Dendritic cell treated with granulocyte-macrophage colony-stimulating factor and Interleukin-4, amounts not matched to agents 40 ng/mL and 50 ng/mL, for 4 days (primary cell): ENCODE data around the gene LRRC25.
A peak's percentile ranks its signal among the peaks of the same experiment; 100 is the strongest.

Experiments
- H3K27ac Mint-ChIP-seq: one replicate; pipeline ENCODE4 v1.8.0; 2022; ENCODE audit warnings: mild to moderate bottlenecking, mixed read lengths
- H3K27me3 Mint-ChIP-seq: one replicate; pipeline ENCODE4 v1.8.0; 2022; ENCODE audit warnings: mild to moderate bottlenecking, mixed read lengths
- H3K36me3 Mint-ChIP-seq: one replicate; pipeline ENCODE4 v1.8.0; 2022; ENCODE audit warnings: low read depth, mixed read lengths
- H3K4me1 Mint-ChIP-seq: one replicate; pipeline ENCODE4 v1.8.0; 2022; ENCODE audit warnings: low read depth, mixed read lengths
- H3K4me3 Mint-ChIP-seq: one replicate; pipeline ENCODE4 v1.8.0; 2022; ENCODE audit warnings: mild to moderate bottlenecking, moderate library complexity, mixed read lengths
- H3K9me3 Mint-ChIP-seq: one replicate; pipeline ENCODE4 v1.8.0; 2022; ENCODE audit warnings: mixed read lengths
- intact Hi-C: fragments of 100-400 bp; cut with micrococcal nuclease; formaldehyde crosslinking; loops from one replicate; pipeline ENCODE4 v1.15.0; 2022

LRRC25 gene

DNA sequence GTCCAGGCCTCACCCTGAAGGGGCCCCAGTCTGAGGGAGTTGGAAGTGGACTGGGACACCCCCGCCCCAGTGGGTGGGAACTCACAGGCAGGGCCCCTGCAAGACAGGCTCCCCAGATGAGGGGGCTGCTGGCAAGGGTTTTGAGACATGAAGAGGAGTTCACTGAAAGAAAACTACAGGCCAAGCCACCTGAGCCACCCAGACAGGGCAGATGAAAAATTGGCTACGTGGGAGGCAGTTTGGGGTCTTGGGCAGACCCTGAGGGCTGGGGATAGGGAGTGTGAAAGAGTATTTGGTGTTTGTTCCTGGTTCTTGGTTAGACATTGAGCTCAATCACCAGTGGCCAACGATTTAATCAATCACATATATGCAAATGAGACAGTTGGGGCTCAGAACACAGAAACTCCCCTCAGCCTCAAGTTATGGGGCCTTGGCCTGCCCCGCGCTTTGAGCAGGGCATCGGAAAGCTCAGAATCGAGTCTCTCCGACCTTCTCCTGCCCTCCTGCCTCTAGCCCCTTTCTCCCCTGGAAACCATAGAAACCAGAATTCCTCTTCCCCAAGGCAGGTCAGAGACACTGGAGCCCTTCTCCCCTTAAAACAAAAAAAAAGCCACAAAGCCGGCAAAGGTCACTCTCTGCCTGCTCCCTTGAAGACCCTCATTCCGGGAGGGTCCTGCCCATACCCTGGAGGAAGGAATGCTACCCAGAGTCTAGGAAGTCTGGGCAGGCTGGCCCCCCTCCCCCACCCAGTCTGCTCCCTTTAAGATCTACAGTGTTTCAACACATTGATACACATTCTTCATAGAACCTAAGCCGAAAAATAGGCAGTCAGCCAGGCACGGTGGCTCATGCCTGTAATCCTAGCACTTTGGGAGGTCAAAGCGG is 41.8 kb upstream of the LRRC25 start:
- H3K27ac Mint-ChIP-seq: no peak overlapping the region
- no peak overlapping the region for H3K4me3 Mint-ChIP-seq
- peaks cover 8% of the 10 kb centered on the region for H3K9me3 Mint-ChIP-seq
- intact Hi-C loops: no loop called here
- peaks cover 77% of the 10 kb centered on the region for H3K4me1 Mint-ChIP-seq
- H3K36me3 Mint-ChIP-seq: peaks cover 65% of the 10 kb centered on the region
- H3K27me3 Mint-ChIP-seq: peaks cover 46% of the 10 kb centered on the region

- Mint-ChIP-seq H3K27me3 (peaks cover 49% of the 10 kb centered on the region), H3K27ac (peak overlapping the region; percentile 8), H3K9me3 (peaks cover 8% of the 10 kb centered on the region), H3K4me3 (peak overlapping the region; percentile 70), H3K4me1 (peaks cover 74% of the 10 kb centered on the region), H3K36me3 (peaks cover 62% of the 10 kb centered on the region)
- intact Hi-C loops: no loop called here
Observed at GRCh38 chr19:18438331-18439024, 41.1 kb upstream of the LRRC25 start.

- intact Hi-C loops: no loop called here
- Mint-ChIP-seq H3K4me3 (peak within 1 kb of the TSS; percentile 70), H3K27me3 (peaks cover 52% of the 10 kb centered on the region), H3K9me3 (peaks cover 7% of the 10 kb centered on the region), H3K27ac (peak within 1 kb of the TSS; percentile 66), H3K36me3 (peaks cover 57% of the 10 kb centered on the region), H3K4me1 (peaks cover 71% of the 10 kb centered on the region)
Observed at GRCh38 chr19:18437491-18438330, 40.3 kb upstream of the LRRC25 start, which contains the start of gene ISYNA1. ISYNA1 (minus strand) TSS chr19:18438133; CDS start chr19:18437979, 154 bp downstream.

GRCh38 chr19:18436671-18437490 is 39.5 kb upstream of the LRRC25 start:
- Mint-ChIP-seq H3K27me3 (peaks cover 55% of the 10 kb centered on the region), H3K4me3 (peak overlapping the region; percentile 58), H3K4me1 (peaks cover 71% of the 10 kb centered on the region), H3K36me3 (peaks cover 57% of the 10 kb centered on the region), H3K27ac (peak overlapping the region; percentile 66), H3K9me3 (no peaks in the 10 kb centered on the region)
- intact Hi-C loops: no loop called here

DNA sequence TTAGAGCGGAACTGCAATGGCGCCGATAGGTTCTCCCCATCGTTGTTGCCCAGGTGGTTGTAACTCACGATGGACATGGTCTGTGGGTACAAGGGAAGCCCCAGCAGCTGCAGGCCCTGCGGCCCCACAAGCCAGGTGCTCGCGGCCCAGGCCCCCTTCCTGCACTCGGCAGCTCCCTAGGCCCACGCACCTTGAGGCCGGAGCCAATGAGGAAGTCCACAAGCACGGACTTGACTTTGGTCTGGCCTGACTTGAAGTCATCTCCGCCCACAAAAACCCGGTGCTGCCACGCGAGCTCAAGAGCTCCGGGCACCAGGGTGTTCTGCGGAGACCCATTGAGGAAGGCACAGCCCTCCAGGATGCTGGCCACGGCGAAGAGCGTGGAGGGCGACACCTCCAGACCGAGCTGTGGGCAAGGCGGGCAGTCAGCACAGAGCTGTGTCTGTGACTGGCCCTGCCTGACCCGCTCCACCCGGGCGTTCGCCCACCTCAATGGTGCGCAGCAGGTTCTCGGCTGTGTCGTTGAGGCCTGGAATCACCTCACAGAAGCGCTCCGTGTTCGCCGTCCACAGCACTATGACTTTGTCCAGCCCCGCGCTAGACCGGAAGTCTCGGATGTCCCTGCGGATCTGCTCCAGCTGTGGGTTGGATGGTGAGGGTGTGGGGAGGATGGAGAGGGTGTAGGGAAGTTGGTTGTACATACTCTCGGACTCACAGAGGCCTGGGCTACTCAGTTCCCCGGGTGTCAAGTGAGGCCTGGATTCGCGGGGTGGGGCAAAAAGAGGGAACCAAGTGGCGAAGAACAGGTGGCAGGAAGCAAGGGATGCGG is 38.6 kb upstream of the LRRC25 start:
- Mint-ChIP-seq H3K4me1 (peaks cover 68% of the 10 kb centered on the region), H3K27me3 (peaks cover 58% of the 10 kb centered on the region), H3K9me3 (no peaks in the 10 kb centered on the region), H3K36me3 (peaks cover 55% of the 10 kb centered on the region), H3K27ac (peak overlapping the region; percentile 50), H3K4me3 (peak overlapping the region; percentile 57)
- intact Hi-C loops: no loop called here

- H3K4me1 Mint-ChIP-seq: peaks cover 64% of the 10 kb centered on the region
- peak overlapping the region; percentile 70 for H3K27ac Mint-ChIP-seq
- peaks cover 53% of the 10 kb centered on the region for H3K27me3 Mint-ChIP-seq
- intact Hi-C loops: no loop called here
- no peaks in the 10 kb centered on the region for H3K9me3 Mint-ChIP-seq
- H3K36me3 Mint-ChIP-seq: peaks cover 55% of the 10 kb centered on the region
- no peak overlapping the region for H3K4me3 Mint-ChIP-seq
Observed at GRCh38 chr19:18435178-18435841, 37.9 kb upstream of the LRRC25 start.

- Mint-ChIP-seq H3K27ac (peak overlapping the region; percentile 70), H3K4me1 (peaks cover 64% of the 10 kb centered on the region), H3K4me3 (peak overlapping the region; percentile 65), H3K27me3 (peaks cover 47% of the 10 kb centered on the region), H3K36me3 (peaks cover 58% of the 10 kb centered on the region), H3K9me3 (no peaks in the 10 kb centered on the region)
- intact Hi-C loops: no loop called here
Observed at GRCh38 chr19:18434411-18435175, 37.2 kb upstream of the LRRC25 start.

- peaks cover 40% of the 10 kb centered on the region for H3K27me3 Mint-ChIP-seq
- H3K27ac Mint-ChIP-seq: peak overlapping the region; percentile 70
- peak overlapping the region; percentile 65 for H3K4me3 Mint-ChIP-seq
- intact Hi-C loops: no loop called here
- H3K4me1 Mint-ChIP-seq: peaks cover 62% of the 10 kb centered on the region
- peaks cover 58% of the 10 kb centered on the region for H3K36me3 Mint-ChIP-seq
- H3K9me3 Mint-ChIP-seq: no peaks in the 10 kb centered on the region
Observed at GRCh38 chr19:18433735-18434398, 36.4 kb upstream of the LRRC25 start.

DNA sequence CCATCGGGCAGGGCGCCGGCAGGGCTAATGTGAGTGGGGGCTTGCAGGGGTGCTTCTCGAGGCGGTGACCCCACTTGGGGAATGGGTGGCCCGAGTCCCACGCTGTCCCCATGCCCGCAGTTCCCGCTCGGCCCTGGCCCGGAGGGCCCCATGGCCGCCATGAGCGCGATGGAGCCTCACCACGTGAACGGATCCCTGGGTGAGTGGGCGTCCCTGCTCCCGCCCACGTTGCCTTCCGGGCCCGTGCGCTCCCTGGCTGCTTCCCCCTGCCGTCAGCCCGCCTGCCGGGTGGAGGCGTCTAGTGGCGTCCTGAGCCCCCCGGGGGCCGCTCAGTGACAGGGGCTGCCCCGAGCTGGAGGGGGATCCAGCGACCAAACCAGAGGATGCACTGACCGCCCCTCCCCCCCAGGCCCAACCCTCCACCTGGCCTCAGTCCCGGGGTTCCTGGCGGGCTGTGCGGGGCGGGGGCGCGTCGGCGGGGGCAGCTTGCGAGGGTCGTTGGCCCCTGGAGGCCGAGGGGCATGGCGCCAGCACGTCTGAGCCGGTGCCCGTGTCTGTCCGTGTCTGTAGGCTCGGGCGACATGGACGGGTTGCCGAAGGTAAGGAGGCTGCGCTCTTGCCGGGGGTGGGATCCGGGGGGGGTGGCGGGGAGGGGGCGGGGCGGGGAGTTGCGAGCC is 35.7 kb upstream of the LRRC25 start:
- H3K27ac Mint-ChIP-seq: no peak overlapping the region
- intact Hi-C loops: no loop called here
- H3K27me3 Mint-ChIP-seq: peaks cover 33% of the 10 kb centered on the region
- peaks cover 60% of the 10 kb centered on the region for H3K4me1 Mint-ChIP-seq
- H3K9me3 Mint-ChIP-seq: no peaks in the 10 kb centered on the region
- H3K4me3 Mint-ChIP-seq: peak overlapping the region; percentile 37
- H3K36me3 Mint-ChIP-seq: peaks cover 62% of the 10 kb centered on the region

- H3K9me3 Mint-ChIP-seq: no peaks in the 10 kb centered on the region
- peaks cover 62% of the 10 kb centered on the region for H3K4me1 Mint-ChIP-seq
- intact Hi-C loops: no loop called here
- H3K36me3 Mint-ChIP-seq: peaks cover 69% of the 10 kb centered on the region
- H3K27ac Mint-ChIP-seq: no peak overlapping the region
- H3K4me3 Mint-ChIP-seq: peak overlapping the region; percentile 37
- peaks cover 27% of the 10 kb centered on the region for H3K27me3 Mint-ChIP-seq
Observed at GRCh38 chr19:18432275-18433014, 35.0 kb upstream of the LRRC25 start.
